ENCODE results near the gene MRGPRX2.

MRGPRX2 gene

DNA sequence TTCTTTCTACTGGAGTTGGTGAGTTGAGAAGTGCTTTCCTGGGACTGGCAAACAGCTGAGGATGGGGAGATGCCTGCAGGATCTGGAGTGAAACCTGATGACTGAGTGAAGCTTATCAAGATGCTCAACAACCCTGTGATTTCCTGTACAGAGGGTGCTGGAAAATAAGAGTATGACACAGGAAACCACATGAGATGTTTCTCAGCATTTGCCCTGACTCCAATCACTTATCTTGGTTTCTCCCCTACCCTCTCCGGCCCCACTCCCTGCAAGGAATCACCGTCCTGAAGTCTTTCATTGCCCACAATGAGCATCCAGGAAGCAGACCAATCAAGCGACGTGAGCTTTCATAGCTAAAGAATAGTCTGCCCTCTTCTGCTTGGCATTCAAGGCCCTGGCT is at the start of gene MRGPRX2:
Gene MRGPRX2, minus strand, starts transcription at position 89 of the 400 bp plus-strand sequence. CDS start 4,315 bp downstream, outside the sequence.
- no peak for DNase-seq (ENCODE audit: low read depth)

DNA sequence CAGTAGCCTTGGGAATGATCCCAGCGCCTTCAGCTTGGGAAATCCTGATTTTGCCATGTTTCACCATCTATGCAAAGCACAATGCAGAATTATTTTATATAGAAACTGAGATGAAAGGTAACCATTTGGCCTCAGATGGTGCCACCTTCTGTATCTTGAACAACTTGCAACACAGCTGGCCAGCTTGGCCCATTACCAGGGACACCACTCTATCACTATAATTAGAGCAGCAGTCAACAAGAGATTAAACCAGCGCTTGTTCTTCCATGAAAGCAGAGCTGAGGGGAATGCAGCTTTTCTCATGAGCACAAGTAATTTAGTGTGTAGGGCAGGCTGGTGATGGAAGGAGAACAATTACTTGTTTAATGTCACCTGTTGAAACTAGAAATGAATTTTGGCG is 49.8 kb upstream of the MRGPRX2 start:
- no peak for DNase-seq (ENCODE audit: low read depth)

- no peak for DNase-seq (ENCODE audit: low read depth)
Observed at GRCh38 chr11:19107125-19107524, 46.6 kb upstream of the MRGPRX2 start.

DNA sequence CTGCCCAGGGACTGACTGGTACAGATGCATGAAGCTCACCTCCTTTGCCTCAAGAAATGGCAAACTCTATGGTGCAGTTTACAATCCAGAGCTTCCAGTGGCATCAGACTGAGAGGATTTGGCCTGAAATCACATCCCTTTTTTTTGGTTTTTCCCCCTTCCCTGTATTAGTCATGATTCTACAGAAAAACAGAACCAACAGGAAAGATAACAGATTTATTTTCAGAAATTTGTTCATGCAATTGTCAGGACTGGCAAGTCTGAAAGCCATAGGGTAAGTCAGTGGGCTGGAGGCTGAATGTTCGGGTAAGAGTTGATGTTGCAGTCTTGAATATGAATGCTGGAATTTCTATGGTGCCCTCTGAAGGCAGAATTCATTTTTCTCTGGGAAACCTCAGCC is 44.5 kb upstream of the MRGPRX2 start:
- no peak for DNase-seq (ENCODE audit: low read depth)

DNA sequence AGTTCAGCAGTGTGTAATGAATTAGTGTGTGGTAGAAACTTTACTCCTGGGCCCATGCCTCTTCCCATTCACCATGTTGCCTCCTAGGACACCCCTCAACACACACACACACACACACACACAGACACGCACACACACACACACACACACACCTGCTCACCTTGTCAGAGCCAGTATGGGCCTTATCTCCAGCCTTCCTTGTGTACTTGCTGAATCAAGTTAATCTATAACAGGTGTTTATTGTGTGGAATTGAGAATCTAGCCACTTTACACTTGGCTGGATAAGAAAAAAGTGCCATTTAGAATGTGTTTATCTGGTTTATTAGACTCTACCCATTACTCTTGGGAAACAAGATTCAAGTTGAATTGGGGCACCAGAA is 42.0 kb upstream of the MRGPRX2 start:
- DNase-seq (ENCODE audit: low read depth): no peak

- no peak for DNase-seq (ENCODE audit: low read depth)
Observed at GRCh38 chr11:19101796-19102520, 41.4 kb upstream of the MRGPRX2 start.

- DNase-seq (ENCODE audit: low read depth): no peak
Observed at GRCh38 chr11:19100885-19101284, 40.4 kb upstream of the MRGPRX2 start.

DNA sequence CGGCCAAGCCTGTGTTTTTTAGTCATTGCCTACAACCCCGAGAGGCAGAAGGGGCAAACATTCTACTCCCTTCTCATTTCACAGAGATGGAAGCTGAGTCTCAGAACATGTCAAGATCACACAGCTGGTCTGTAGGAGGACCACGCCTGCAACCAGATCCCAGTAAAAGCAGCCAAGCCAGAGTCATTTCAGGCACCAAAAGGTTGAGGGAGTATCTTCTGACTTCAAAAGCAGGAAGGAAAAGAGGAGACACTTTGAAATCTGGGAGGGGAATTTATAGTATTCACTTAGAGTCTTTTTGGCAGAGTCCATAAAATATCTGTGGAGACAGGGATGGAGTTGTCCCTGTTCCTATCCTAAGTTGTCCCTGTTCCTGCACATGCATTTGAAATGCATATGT is 38.6 kb upstream of the MRGPRX2 start:
- no peak for DNase-seq (ENCODE audit: low read depth)

DNA sequence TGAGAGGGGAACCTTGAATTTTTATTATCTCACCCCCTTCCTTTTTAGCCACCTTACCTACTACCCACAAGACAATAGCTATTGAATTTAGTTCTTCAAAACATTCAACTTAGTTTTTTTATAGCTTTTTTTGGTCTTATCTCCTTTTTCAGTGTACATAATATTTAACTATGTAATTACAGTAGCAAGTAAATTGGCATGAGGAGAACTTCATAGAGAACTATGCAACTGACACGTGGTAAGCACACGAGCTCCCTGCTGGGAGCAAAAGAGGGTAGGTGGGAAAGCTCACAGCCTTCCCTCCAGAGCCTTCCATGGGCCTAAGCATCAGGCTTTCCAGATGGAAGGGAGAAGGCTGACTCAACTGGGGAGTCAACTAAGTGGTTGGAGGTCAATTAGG is 34.3 kb upstream of the MRGPRX2 start:
- no peak for DNase-seq (ENCODE audit: low read depth)

DNA sequence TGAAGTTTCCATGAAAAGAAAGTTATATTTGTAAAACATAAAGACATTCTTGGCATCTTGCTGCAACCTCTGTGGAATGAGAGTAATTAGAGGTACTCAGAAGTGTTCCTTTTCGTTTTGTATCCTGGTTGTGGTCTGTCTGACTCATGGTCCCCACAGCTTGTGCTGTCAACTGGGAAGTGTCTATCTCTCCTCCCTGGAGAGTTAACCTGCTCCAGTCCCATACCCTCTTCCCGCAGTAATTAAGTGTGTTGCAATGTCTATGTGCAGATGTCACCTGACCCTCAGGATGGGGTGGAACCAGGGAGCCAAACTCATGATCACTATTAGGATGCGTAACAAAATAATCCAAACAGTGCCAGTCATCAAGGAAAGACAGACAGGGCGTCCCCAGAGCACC is 33.5 kb upstream of the MRGPRX2 start:
- DNase-seq (ENCODE audit: low read depth): no peak

- DNase-seq (ENCODE audit: low read depth): no peak
Observed at GRCh38 chr11:19092850-19093249, 32.3 kb upstream of the MRGPRX2 start.

GRCh38 chr11:19092342-19092741 is 31.8 kb upstream of the MRGPRX2 start:
- no peak for DNase-seq (ENCODE audit: low read depth)

GRCh38 chr11:19091366-19091765 is 30.8 kb upstream of the MRGPRX2 start:
- no peak for DNase-seq (ENCODE audit: low read depth)

DNA sequence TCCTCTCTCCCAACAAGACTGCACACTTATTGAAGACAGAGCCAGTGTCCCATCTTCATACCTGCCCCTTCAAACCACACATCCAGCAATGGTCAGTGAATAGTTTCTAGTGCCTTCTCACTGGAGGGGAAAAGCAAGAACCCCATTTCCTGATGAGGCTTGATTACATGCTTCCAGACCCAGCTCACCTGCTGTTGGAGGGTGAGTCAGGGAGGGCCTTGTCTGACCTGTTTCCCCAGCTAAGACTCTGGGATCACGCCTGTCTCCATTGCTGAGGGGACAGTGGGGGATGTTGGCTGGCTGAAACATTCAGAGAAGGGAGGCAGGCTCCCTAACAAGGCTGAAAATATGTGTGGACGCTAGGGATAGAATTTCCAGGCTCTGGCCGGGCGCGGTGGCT is 28.9 kb upstream of the MRGPRX2 start:
- no peak for DNase-seq (ENCODE audit: low read depth)

DNA sequence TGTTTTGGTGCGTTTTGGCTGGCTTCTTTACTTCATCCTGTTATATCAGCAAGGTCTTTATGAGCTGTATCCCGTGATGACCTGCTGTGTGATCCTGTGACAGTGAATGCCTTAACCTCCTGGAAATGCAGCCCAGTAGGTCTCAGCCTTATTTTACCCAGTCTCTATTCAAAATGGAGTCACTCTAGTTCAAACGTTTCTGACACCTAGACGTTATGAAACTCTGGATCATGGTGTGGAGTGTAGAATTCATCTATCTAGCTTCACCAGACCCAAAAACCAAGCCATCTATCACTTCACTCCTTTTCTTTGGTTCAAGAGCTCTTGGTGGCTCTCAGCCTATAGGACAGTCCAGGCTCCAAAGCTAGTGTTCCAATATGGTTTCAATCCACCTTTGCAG is 28.3 kb upstream of the MRGPRX2 start:
- DNase-seq (ENCODE audit: low read depth): no peak

- DNase-seq (ENCODE audit: low read depth): no peak
Observed at GRCh38 chr11:19087658-19088057, 27.1 kb upstream of the MRGPRX2 start.

DNA sequence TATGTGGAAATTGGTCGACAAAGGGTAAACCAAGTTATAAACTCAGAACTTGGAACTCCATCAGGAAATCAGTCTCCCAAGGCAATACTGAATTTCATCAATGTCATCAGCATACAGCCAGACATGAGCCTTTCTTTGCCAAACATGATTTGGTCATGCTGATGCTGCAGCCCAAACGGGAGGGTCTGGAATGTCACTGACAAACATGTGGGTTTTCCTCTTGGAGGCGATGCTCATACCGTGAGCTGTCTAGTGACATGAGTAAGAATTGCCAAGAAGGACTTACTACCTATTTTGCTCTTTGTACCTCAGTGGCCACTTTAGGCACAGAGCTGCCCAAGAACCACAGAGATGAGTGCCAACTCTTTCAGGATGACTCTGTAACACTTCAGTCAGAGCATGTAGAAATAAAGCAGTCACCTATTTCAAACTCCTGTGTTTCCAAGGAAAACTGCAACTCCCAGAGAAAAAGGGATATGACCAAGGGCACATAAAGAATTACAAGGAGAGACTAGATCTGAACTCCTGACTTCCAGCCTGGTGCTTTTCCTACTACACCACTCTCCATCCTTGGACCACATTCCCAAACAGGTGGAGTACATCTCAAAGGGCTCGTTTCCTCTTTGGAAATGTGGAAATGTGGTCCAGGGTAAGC is 24.3 kb upstream of the MRGPRX2 start:
- DNase-seq (ENCODE audit: low read depth): no peak

DNA sequence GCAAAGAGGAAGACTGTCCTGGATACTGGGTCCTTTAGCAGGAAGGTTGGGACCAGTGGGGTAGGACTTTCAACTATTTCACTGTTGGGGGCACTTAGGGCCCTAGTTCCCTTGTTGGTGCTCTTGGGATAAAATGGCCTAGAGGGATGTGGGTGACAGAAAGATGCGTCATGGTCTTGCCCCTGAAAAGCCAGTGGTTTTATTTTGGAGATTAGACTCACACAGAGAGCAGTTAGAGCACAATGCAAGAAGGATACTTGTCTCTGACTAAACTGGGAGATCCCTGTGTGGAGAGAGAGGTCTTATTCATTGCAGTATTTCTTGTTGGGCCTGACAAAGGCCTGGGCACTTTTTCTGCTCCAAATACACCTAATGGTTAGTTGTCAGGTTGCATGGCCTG is 22.6 kb upstream of the MRGPRX2 start:
- no peak for DNase-seq (ENCODE audit: low read depth)

DNA sequence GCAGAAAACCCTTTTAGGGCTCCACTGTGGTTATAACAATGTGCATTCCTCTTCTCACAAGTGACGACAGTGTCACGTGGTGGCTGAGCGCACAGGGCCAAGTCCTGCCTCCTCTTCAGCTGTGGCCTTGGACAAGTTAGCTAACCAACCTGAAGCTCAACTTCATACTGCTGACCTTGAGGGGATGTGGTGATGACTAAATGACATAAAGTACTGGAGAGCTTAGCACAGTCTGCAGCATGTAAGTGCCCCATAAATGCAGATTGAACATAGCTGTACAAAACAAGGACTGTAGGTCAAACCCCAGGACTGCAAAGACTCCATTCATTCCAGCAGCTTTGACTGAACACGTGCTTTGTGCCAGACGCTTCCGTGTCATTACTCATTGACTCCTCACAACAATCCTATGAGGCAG is 20.1 kb upstream of the MRGPRX2 start:
- DNase-seq (ENCODE audit: low read depth): no peak

DNA sequence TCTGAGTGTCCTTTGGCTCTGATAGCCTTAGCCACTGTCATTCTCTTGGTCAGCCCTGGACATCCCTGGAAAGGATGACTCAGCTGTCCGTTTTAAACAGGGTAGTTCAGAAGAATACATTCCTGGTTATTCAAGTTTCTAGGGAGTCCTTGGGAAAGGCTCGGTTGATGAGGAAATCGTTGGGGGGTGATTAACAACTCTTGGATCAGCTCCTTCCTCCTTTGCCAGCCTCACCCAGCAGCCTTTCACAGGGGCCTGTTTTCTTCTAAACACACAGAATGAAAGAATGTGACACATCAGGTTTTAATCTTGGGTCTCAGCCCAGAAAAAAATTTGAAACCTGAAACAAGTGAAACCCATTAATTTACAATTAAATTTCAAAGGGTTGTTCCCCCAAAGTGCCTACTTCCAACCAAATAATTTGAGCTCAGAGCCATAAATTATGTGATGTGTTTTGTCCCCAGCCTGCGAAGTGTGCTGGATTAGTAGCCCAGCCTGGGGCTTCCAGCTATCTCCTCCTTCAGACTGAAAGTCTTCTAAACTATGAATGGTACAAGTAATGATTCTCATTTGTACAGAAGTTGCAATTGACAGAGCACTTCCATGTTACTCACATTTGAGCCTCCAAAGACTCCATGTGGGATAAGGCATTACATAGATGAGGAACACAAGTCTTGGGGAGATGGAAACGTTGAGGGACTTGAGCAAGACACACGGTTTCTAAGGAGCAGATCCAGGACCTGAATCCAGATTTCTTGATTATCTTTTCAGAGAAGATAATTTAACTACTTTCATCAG is 19.3 kb upstream of the MRGPRX2 start:
- DNase-seq (ENCODE audit: low read depth): no peak

DNA sequence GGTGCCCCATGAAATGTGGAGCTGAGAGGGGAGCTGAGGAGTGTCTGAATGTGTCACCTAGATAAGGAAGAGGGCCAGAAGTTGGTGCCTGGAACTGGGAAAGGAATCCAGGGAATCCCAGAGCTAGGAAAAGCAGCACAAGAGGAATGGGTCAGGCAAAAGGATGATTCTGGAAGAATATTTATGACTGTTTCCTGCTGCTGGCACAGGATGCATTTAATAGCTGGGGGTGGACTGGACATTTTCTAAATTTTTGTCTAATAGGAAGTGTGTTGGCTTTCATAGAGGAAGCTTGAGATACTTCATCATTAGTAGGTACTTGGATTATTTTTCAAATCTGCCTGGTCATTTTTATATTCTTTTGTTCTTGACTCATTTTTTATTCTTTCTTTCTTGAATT is 17.4 kb upstream of the MRGPRX2 start:
- DNase-seq (ENCODE audit: low read depth): no peak

DNA sequence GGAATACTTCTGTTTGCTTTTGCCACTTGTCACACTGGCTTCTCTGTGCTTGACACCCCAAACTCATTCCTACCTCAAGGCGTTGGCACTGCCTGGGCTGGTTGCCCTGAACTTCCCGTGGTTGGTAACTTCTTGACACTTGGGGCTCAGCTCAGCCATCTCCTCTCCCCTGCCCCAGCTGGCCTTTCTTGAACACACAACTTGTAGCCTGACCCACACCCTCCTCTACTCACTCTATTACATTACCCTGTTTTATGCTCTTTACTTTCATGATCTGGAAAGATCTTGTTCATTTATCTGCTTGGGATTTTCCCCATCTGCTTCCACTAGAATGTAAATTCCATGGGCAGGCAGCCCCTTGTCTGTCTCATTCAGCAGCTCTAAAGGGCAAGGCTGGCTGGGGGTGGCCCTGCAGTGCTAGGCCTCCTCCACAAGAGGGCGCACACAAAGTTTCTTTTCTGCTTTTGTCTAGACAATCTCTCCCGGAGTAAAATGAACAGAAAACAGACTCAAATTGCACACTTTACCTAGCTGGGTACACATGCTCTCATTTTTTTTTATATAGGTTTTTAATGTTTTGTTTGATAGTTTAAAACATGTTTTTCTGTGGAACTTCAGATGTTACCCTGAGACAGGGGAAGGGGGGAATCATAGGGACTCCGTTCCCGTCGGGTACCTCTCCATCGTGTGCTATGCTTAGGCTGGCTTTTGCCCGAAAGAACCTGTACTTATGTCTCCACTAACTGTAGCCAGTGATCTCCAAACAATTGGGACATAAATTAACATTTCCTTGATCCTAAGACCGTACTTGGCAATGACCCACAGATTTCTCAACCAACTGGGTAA is 16.4 kb upstream of the MRGPRX2 start:
- peak; percentile 30 for DNase-seq (ENCODE audit: low read depth)
